ENCODE measurements around the gene IDH3B.
"Not testable (repeated sequence)": the region's sequence is repeated elsewhere in the genome, so short reads cannot be mapped to it uniquely, and the experiment has no call there.

The IDH3B gene

DNA sequence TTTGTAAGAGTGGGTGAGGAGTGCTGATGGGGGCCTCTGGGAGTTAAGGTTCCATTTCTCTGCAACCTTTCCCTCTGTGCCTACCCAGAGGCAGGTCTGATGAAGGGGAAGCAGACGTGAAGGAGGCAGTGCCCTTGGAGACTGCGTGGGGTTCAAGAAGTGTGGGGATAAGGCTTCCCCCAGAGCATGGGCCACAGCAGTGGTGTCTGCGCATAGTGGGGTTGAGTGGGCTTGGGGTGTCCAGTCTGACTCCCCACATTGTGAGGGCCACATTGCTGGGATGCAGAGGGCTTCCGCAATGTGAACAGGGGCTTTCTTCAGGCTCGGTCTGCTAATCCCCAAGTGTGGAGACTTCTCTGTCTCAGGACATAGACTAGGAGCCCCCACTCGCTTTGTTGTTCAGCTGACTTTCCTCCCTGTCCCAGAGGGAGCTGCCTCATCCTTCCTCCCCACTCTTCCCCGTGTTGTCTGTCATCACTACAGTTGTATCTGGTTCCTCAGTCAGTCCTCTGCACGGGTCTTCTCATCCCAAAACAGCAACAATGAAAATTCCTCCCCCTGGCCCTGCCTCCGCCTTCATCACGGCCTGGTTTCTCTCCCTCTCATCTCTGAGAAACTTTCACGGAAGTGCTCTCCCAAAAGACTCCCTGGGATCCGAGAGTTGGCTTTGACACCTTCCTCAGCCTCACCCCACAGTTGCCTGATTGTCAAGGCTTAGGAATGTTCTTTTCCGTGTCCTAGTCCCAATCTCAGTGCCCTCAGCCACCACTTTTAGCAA, 31.4 kb upstream of the IDH3B start:
- no peak for DNase-seq

DNA sequence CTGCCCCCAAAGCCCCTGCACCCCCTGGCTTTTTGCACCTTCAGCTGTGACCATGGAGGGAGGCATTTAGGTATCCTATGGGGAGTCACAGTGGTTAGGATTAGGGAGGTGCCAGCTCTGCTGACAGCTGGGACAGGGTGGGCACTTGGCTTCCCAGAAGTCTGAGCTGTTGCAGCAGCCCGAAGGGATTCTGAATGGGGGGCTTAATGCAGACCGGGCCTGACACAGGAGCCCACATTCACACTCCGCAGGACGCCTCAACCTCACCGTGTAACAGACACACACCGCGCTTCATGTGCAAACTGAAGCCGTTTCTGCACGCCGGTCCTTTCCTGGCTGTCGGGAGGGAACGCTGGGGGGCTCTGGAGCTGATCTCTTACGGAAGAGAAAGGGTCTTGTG, 30.5 kb upstream of the IDH3B start:
- no peak for DNase-seq

DNA sequence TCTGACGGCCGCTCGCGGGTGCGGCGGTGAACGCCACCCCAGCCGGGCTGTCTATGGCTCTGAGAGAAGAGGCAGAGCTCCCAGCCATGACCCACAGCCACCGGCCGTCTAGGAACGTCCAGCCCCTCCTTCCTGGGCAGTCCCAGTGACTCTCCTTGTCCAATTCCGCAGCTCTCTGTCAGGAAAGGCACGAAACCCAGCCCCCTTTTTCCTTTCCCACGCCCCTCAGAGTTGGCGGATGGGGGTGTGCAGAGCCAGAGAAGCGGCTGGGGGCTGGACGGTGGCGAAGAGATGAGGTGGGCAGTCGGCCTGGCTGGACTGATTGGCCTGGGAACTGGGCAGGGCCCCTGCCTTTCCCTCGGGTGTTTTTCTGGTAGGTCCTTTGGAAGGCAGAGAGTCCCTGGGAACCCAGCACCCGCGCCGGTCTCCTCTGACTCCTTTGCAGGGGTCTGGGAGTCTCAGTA, 30.0 kb upstream of the IDH3B start:
- DNase-seq = no peak

DNA sequence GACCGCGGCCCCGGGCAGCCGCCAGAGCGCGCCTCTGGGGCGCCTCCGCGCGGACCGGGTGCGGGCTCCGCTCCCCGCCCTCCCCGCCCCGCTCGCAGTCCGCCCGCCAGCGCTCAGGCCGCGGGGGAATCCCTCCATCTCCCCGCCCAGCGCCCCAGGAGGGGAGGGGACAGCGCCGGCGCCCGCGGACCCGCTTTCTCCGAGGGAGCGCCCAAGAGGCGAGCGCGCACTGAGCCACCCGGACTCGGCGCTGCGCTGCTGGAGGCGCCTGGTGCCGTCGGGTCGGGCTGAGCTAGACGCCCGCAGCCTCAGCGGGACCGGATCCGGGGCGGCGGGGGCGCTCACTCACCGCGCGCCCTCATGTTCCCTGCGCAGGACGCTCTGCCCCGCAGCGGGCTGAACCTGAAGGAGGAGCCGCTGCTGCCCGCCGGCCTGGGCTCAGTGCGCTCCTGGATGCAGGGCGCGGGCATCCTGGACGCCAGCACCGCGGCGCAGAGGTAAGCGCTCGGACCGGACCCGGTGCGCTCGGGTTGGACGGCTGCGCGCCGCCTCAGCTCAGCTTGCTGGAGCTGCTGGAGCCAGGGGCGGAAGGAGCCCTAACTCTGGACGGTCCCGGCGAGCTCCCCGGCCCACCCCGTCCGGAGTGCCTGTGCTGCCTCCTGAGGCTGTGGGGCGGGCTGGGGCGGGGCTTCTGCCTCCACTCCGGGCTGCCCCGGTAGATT, 29.4 kb upstream of the IDH3B start:
- DNase-seq = peak in 30 of 56 donors; percentile 7 to 64 (median 26)

DNA sequence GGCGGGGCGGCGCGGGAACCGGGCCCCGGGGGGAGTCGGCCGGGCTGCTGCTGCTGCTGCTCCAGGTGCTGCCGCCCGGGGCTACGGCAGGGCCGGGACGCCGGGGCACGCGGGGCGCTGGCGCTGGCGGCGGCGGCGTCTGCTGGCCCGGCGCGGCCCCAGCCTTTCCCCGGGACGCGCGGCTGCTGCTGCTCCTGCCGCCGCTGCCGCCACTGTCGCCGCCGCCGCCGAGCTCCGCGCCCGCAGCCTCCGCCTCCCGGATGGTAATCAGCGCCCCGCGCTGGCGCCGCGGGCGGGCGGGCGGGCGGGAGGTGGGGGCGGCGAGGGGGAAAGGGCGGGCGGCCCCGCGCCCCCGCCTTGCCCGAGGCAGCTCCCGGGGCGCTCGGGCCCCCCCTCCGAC, 28.9 kb upstream of the IDH3B start:
- no peak for DNase-seq

DNA sequence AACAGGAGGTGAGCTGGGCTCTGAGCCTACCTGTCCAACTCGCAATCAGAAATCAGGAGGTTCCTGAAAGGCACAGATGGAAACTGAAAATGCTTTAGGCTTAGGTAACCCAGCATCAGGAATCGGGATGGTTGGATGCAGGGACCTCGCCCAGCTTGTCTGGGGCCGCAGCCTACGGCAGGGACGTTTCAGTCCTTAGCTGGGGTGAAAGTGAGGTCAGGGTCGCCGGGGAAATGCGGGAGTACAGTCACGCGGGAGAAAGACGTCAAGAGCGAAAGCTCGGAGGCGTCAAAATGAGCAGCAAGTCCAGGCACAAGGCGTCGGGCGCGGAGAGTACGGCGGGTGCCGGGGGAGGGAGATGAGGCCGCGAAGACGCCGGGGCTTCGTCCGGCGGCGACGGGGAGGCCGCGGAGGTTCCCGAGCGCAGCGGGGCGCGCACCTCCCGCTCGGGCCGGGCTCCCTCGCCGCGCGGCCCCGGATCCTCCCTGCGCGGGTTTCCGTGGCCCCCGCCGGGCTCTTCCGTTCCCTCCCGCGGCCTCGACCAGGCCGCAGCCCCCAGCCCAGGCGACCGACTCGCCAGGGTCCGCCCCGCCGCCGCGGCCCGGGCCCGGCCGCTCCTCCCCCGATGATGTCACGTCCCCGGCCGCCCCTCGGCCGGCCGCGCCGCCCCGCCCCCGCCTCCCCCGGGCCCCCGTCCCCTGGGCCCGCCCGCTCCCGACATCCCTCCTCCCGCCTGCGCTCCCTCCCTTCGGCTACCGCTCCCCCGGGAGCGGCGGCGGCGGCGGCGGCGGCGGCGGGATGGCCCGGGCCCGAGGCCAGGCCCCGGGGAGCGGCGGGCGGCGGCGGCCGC, 28.2 kb upstream of the IDH3B start, which contains the start of gene EBF4:
Gene EBF4, plus strand, starts transcription at position 745 of the 850 bp plus-strand sequence. CDS start 866 bp downstream, outside the sequence.
- peak in 31 of 56 donors; percentile 4 to 66 (median 28) for DNase-seq

DNA sequence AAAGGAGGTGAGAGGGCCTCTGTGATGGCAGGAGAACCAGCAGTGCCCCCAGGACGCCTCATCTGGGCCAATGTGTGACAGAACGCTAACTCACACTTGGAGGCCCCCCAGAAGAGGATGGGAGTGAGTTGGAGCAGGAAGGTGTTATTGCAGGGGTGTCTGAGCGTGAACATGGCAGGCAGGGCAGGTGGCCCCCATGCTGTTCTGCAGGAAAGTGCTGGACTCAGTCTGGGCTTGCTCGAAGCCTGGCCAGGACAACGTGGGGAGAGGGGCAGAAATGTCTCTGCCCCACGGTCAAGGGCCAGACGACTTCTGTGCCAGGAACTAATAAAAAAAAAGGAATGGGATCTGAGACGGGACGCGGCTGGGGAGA, 27.6 kb upstream of the IDH3B start:
- no peak for DNase-seq

DNA sequence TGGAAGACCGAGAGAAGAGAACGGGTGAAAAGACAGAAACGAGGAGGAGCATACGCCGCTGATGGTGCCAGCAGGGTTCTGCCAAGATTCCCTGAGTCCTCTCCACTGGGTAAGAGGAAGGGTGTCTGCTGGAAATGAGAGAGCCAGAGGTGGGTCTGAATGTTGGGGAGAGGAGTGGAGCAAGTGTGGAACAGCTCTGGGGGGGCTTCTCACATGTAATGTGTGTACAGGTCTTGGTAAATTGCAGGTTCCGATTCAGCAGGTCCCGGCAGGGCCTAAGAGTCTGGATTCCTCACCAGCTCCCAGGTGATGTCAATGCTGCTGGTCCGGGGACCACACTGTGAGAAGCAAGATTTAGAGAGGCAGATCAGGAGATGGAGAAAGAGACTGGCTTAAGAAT, 27.1 kb upstream of the IDH3B start:
- DNase-seq = no peak

DNA sequence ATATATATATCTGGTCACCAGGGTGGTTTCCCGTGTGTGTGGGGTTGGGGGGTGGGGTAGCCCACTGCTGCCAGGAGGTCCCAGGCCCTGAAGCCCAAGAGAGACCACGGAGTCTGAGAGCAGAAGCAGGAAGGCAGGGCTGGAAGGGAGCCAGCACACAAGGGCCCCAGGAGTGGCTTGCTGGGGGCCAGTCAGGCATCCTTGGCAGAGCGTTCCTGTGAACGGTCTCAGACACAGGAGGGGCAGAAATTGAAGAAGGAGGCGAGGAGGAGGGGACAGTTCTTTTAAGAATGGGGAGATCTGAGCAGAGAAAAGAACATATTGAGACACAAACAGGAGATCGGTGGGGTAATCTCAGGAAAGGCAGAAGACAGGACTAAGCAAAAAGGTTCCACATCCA, 26.7 kb upstream of the IDH3B start:
- no peak for DNase-seq

DNA sequence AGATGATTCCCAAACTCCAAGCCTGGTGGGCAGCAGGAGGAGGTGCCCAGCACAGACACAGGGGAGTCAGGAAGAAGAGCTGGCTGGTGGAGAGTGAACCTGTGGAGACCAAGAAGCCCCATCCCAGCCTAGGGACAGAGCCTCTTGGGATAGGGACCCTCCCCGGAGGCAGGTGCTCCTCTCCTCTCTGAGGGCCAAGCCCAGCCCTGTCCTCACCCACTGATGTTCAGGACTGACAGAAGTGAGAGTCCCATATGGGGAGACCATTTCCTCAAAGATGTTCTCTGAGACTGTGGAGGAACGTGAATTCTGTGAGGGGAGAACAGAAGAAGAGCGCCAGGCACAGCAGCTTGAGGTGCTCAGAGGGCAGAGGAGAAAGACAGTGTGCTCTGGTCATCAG, 26.2 kb upstream of the IDH3B start:
- no peak for DNase-seq

DNA sequence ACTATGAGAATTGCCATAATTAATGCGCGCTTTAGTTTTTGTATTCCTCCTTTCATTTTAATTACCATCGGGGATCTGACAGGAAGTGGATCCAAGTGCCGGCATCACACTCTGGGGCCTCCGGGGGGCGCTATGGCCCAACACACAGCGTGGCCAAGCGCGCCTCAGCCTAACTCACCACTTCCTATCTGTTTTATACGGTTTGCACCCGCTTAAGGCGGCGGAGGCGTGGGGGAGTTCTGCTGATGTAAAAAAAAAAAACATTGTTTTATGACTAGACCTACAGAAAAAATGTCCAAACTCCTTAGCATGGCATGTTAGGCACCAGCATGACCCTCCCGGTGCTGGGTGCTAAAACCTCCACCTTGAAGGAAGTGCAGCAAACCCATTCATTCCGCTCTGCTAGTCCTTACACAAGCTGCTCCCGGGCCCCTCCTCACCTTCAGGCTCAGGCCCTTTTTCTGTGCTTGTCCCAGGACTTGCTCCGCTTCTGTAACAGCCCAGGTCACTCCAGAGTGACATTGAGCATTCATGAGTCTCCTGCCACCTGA, 24.1 kb upstream of the IDH3B start:
- peak in 31 of 56 donors; percentile 4 to 71 (median 20) for DNase-seq

DNA sequence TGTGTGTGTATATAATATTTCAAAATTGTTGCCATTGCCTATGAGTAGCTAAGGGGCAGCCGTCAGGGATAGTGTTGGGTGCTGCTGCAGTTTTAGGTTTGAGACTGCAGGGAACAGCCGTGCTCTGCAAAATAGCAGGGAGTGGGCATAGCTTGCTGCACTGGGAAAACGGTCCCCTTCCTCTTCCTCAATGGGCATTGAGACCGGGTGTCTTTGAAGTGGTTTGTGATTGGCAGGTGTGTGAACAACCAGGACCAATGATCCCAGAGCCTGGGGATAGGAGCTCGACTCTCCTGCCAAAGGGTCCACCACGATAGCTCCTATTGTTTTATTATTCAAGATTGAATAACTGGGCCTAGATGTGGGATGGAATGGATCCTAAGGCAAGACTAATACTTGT, 23.5 kb upstream of the IDH3B start:
- DNase-seq = no peak

DNA sequence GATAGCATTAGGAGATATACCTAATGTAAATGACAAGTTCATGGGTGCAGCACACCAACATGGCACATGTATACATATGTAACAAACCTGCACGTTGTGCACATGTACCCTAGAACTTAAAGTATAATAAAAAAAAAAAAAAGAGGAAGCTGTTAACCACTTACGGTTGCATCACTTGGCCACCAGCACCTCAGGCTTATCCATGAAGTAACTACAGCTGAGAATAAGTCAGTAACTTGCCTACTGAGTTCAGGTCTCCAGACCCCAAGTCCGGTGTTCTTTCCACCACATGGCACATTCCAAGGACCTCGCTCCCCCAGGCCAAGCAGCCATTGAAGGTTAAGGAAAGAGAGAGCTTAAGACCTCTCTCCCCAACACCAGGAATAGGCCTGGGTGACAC, 20.8 kb upstream of the IDH3B start:
- DNase-seq = not testable (repeated sequence)

DNA sequence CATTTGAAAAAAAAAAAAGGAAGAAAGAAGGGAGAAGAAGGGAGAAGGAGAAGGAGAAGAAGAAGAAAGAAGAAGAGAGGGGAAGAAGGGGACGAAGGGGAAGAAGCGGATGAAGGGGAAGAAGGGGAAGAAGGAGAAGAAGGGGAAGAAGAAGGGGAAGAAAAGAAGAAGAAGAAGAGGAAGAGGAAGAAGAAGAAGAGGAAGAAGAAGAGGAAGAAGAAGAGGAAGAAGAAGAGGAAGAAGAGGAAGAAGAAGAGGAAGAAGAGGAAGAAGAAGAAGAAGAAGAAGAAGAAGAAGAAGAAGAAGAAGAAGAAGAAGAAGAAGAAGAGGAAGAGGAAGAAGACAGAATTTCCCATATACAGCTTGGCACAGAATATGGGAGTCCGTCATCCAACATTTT, 18.0 kb upstream of the IDH3B start:
- not testable (repeated sequence) for DNase-seq

DNA sequence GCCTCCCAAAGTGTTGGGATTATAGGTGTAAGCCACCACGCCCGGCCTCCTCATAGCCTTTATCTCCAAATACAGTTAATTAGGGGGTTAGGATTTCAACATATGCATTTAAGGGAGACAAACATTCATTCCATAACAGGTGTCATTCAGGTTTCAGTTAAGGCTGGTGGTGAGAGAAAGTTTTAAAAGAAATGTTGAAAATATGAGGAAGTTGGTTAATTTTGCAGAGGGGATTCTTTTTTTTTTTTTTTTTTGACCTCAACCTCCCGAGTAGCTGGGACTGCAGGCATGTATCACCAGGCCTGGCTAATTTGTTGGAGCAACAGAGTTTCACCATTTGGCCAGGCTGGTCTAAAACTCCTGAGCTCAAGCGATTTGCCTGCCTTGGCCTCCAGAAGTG, 16.0 kb upstream of the IDH3B start:
- DNase-seq = no peak

DNA sequence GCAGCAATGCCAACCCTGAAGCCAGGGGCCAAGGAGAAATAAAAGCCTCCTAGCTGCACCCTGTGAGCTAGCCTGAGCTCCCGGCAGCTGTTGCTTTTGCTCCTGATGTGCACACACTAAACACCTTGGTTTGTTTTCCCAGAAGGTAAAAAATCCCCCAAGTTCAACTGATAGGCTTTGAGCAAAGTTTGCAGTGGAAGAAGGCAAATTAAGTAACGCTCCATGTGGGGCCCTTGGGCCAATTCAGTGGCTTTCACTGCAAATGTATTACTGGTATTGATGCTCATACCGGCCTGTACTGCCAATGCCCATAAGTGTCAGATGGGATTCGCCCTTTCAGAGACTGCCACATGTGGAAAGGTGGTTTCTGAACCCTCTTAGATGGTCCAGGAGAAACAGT, 9.4 kb upstream of the IDH3B start:
- no peak for DNase-seq

DNA sequence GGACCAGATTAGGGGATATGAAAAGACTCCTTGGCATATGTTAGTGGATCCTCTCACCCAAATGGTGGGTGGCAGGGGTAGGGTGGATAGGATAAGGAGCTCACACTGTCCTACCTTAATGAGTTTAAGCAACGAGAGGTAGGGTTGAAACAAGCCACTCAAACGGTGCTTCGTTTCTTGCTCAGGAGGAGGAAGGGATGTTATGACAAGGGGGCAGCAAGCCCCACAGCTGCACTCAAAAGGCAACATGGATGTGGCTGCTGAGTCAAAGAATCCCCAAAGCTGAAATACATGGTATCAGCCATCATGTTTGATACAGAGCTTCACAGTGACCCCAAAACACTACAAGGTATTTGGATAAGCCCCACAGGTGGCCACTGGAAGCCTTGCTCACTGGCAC, 8.4 kb upstream of the IDH3B start:
- no peak for DNase-seq

DNA sequence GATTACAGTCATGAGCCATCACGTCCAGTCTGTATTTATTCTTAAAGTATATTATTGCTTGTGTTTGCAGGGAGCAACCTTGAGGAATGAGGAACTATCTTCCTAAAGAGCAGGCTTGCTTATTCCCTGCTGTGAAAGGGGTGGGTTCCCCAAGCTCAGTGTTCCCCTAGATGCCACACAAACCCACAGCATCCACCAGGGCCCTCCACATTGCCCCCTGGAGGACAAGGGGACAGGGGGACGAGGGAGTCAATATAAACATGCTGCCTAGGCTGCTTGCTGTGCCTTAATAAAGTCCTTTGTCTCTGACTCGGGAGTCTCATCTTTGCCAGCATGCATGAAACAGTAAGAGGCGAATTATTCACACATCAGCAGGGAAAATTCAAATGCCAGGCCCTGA, 8.0 kb upstream of the IDH3B start:
- DNase-seq = no peak

DNA sequence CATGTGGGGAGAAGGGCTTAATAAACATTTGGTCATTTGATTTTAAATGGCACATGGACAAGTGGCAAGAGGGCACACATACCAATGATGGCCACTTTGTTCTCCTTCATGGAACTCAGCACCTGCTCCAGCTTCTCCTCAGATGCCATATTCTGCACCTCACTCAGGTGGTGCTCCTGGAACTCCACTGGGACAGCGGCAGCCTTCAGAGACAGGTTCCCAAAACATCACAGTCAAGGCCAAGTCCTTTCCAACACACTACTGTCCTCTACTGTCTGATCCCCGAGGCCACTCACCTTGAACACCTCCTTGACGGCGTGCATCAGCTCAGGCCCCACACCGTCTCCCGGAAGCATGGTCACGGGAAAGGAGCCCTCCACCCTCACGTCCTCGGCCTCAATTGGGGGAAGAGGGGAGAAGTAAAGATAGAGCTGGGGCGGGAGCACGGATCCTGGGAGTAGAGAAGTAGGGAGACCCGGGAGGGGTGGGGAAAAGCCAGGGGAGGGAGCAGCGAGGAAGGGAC, 591 bp downstream of the IDH3B start:
- DNase-seq = peak in 1 of 56 donors; percentile 37

DNA sequence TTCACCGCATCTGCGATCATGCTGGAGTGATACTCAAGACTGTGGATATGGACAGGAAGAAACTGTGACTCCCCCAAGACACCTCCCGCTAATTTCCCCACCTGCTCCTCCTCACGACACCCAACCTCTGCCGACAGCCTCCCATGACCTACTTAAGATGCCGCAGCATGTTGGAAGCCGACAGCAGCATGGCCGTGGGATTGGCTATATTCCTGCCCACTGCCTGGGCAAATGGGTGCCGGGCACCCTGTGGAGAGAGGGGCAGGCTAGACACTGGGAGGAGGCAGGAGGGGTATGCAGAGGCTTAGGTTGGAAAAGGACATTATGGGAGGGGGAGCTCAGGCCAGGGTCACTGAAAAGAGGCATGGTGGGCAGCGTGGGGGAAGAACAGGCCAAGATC, 4.5 kb downstream of the IDH3B start:
- no peak for DNase-seq

Measured in amygdala (tissue), 56 donors.